Measurements from ENCODE around the gene ACCS.

- TF ChIP-seq POLR2A (IDR thresholded peaks at IDR 0.05; ENCODE audit: low read depth, low read length) (no peak), CTCF (IDR thresholded peaks at IDR 0.05; ENCODE audit: extremely low read depth in 1 of 2, insufficient read depth in 1 of 2, low read depth in 1 of 2, low read length in 2 of 2) (no peak)
Observed at GRCh38 chr11:44029507-44029845, 36.6 kb upstream of the ACCS start.
